GM20431 (cell line): ENCODE data around the gene SV2C.
"Not testable (repeated sequence)": the region's sequence is repeated elsewhere in the genome, so short reads cannot be mapped to it uniquely, and the experiment has no call there.

Experiments used
- in situ Hi-C: fragments of 300-500 bp; cut with MseI, MboI; formaldehyde crosslinking; loops from one replicate; pipeline ENCODE4 v1.15.0; 2020; ENCODE audit warnings: low sequenced_read_pairs; ENCODE audit not compliant: unreplicated experiment

The SV2C gene

DNA sequence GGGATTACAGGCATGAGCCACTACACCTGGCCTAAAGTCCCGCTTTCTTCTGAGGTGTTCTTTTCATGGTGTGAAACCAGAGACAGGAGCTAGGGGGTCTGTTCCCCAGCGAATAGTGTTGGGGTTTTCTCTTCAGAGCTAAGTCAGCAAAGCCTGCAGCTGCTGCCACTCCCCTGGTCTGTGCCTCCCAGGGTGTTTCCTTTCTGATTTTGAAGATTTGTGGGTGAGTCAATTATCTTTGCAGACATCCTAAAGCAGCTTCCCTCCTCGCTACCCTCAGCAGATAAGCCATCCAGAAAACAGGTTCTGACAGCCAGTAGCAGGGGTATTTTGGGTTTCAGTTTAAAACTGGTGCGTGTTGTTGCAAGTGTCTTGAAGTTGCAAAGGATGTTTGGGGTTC is 247.9 kb downstream of the SV2C start:
- in situ Hi-C loops, result no loop called here

GRCh38 chr5:76332102-76332501 is 248.9 kb downstream of the SV2C start:
- in situ Hi-C loops, result no loop called here

GRCh38 chr5:76332611-76333205 is 249.5 kb downstream of the SV2C start:
- in situ Hi-C loops, result no loop called here

DNA sequence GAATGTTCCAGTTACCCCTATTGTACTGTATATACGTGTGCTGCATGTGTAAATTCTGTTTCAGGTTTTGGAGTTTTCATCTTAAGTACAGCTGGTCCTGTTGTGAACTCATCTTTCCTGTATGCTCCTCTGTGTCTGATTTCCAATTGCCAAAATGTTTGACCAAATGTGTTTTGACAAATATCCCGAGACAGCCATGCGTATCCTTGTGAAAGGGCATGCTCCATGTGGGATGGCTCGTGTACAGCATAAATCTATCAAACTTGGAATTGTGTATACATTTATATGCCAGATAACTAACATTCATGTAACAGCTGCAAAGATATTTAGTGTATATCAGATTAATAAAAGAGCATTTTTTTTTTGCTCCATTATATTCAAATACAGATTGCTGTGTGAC is 250.4 kb downstream of the SV2C start:
- in situ Hi-C loops, result no loop called here

DNA sequence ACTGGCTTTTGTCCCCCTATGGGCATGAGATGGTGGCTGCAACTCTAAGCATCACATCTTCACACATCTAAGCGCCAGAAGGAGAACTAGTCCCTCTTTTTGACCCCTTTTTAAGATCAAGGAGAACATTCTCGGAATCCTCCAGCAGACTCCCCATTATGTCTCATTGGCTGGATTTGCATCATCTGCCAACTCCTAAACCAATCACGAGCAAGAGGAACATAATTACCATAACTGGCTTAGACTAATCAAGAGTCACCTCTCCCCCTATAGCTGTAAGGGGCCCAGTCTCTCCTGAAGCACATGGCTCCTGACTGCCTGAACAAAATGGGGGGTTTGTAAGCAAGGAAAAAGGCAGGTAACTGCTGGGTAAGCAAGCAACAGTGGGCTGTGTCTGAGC is 251.4 kb downstream of the SV2C start:
- in situ Hi-C loops, result no loop called here

GRCh38 chr5:76335451-76335850 is 252.3 kb downstream of the SV2C start:
- in situ Hi-C loops, result not testable (repeated sequence)

DNA sequence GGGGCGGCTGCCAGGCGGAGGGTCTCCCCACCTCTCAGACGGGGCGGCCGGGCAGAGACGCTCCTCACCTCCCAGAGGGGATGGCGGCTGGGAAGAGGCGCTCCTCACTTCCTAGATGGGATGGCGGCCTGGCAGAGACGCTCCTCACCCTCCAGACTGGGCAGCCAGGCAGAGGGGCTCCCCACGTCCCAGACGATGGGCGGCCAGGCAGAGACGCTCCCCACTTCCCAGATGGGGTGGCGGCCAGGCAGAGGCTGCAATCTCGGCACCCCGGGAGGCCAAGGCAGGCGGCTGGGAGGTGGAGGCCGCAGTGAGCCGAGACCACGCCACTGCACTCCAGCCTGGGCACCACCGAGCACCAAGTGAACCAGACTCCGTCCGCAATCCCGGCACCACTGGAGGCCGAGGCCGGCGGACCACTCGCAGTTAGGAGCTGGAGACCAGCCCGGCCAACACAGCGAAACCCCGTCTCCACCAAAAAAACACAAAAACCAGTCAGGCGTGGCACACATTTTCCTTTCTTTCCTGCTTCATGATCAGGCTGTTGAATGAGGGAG is 253.1 kb downstream of the SV2C start:
- in situ Hi-C loops, result not testable (repeated sequence)

- in situ Hi-C loops, result no loop called here
These were observed 254.8 kb downstream of the SV2C start for GRCh38 chr5:76337953-76338451.

- in situ Hi-C loops, result no loop called here
These were observed 256.7 kb downstream of the SV2C start for GRCh38 chr5:76339919-76340318.

DNA sequence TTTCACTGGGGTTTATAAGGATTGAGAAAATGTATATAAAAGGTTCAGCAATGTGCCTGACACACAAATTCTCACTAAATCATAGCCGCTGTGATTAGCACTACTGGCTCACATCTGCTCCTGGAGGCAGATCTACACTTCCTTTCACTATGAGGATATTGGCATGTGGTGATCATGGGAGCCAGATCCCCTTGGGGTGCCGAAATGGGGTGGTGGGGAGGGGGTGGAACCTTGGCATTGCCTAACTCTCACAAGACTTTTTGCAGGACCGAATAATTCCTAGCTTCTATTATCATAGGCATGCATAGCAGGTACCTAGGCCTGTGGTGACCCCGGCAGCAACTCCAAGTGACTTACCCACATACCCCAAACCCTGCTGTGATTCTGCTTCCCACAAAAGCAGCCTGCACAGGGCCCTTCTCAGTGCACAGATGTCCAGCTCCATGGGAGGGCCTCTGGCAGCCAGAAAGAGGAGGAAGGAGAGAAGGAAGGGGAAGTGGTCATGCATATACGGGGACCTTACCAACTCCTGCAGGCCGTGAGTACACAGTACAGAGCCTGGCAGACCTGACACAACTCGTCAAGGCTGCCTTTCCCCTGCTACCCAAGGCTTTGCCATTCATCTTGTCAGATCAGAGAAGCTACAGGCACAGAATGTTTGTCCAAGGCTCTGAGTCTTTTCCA is 258.6 kb downstream of the SV2C start:
- in situ Hi-C loops, result no loop called here

DNA sequence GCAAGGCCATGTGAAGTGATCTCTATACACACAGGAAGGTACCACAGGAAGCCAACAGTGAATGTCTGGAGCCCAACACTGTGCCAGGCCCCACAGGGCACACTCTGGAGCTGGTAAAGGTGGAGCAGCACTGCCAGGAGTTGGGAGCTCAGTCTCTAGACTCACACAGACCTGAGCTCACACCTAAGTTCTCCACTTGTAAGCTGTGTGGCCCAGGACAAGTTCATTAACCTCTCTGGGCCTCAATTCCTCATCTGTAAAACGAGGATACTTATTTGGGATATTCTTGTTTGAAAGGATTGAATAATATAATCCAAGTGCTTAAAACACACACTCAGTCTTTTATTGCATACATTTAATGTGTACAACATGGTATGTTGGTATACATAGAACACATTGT is 259.3 kb downstream of the SV2C start:
- in situ Hi-C loops, result no loop called here

DNA sequence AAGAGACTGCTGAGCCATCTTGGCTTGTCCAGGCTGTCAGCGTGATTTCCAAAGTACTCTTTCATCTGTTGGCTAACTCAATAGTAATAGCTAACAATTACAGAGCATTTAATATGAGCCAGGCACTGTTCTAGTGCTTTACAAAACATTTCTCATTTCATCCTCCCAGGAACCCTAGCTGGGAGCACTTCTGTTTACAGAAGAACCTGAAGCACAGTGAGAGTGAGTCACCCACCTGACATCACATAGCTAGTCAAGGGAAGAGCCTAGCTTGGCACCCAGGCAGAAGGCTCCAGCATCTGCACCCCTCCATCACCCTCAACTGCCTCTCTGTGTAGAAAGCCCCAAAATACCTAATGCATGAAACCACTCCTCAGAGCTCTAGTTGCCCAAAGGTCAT is 262.4 kb downstream of the SV2C start:
- in situ Hi-C loops, result no loop called here

DNA sequence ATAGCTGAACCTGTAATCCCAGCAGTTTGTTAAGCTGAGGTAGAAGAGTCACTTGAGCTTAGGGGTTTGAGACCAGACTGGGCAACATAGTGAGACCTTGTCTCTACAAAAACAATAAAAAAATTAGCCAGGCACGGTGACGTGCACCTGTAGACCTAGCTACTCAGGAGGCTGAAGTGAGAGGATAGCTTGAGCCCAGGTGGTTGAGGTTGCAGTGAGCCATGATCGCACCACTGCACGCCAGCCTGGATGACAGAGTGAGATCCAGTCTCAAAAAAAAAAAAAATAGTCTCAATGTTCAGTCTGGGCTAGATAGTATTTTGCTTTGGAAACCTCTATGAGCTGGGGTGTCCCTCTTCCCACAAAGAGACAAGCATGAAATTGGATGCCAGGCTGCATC is 268.0 kb downstream of the SV2C start:
- in situ Hi-C loops, result no loop called here

GRCh38 chr5:76351577-76351976 is 268.4 kb downstream of the SV2C start:
- in situ Hi-C loops, result no loop called here

GRCh38 chr5:76356887-76357286 is 273.7 kb downstream of the SV2C start:
- in situ Hi-C loops, result no loop called here

- in situ Hi-C loops, result no loop called here
These were observed 280.4 kb downstream of the SV2C start for GRCh38 chr5:76363352-76364225.

DNA sequence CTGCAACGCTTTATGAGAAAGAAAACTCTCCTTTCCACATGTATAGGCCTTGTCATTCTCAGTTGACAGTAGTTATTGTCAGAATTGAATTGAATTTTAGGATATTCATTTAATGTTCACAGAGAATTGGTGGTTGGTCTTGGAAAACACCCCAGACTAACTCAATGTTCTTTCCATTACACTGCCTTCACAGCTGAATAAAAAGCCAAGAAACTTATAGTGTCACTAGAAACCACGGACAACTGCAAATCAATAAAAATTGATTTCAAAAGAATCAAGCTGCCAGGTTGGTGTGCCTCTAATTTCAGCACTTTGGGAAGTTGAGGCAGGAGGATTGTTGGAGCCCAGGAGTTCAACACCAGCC is 281.0 kb downstream of the SV2C start:
- in situ Hi-C loops, result no loop called here

DNA sequence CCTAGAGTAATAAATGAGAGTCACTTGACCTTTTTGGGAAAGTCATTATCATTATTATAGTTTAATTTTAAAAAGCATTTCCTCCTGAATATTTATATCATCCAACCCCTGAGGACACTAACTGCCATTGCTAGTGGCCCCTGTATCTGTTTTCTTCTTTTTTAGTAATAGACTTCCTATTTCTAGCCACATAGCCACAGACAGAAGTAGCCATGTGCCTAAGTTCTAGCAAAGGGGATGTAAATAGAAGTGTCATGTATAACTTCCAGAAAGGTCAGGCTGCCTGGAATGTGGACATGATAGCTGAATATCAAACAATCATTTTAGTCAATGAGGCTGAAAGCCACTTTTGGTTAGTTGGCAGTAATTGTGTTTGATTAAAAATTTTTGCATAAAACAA is 282.4 kb downstream of the SV2C start:
- in situ Hi-C loops, result no loop called here

- in situ Hi-C loops, result no loop called here
These were observed 283.4 kb downstream of the SV2C start for GRCh38 chr5:76366596-76366995.

GRCh38 chr5:76367623-76368371 is 284.6 kb downstream of the SV2C start:
- in situ Hi-C loops, result no loop called here
